Activated naive CD4-positive, alpha-beta T cell treated with anti-CD3 and anti-CD28 coated beads for 36 hours (primary cell): Measurements from ENCODE around the gene COP1. TPM values are rescaled to one million over a fixed set of nuclear protein-coding genes. Genes with fewer than 3 reads are reported as not detected.

Source experiments
- CTCF ChIA-PET: fragments of 350-600 bp; sonication (Branson Sonifier 250); formaldehyde crosslinking; loops from one replicate; lab custom pipeline; 2021; ENCODE audit warnings: antibody characterized with exemption; lab: Charles Lee
- DNase-seq: peaks from one replicate; pipeline ENCODE4 v3.0.0-alpha.2; 2020
- H3K27ac Mint-ChIP-seq: one replicate; pipeline ENCODE4 v1.8.0; 2021; ENCODE audit warnings: mild to moderate bottlenecking, mixed read lengths
- H3K27me3 Mint-ChIP-seq: one replicate; pipeline ENCODE4 v1.8.0; 2021; ENCODE audit warnings: low read depth, mixed read lengths
- H3K36me3 Mint-ChIP-seq: one replicate; pipeline ENCODE4 v1.8.0; 2021; ENCODE audit warnings: low read depth, mixed read lengths
- H3K4me1 Mint-ChIP-seq: one replicate; pipeline ENCODE4 v1.8.0; 2021; ENCODE audit warnings: low read depth, mixed read lengths
- H3K4me3 Mint-ChIP-seq: one replicate; pipeline ENCODE4 v1.8.0; 2021; ENCODE audit warnings: mild to moderate bottlenecking, moderate library complexity, mixed read lengths
- H3K9me3 Mint-ChIP-seq: one replicate; pipeline ENCODE4 v1.8.0; 2021; ENCODE audit warnings: mixed read lengths
- intact Hi-C: fragments of 100-400 bp; cut with micrococcal nuclease; formaldehyde crosslinking; loops from one replicate; pipeline ENCODE4 v1.15.1; 2023
- total RNA-seq, 2 experiments: library from RNA; stranded (reverse); gene quantifications; one replicate each; pipeline ENCODE4 v1.2.3, GENCODE V29; 2021

The COP1 gene
- total RNA-seq, 2 experiments from 2014 or later, result 37.4 to 37.6 TPM

GRCh38 chr1:175895966-175896365 is 311.1 kb downstream of the COP1 start:
- Mint-ChIP-seq H3K9me3 (no peaks in the 10 kb centered on the region), H3K27ac (no peak overlapping the region), H3K36me3 (no peaks in the 10 kb centered on the region), H3K27me3 (no peaks in the 10 kb centered on the region), H3K4me3 (no peak overlapping the region), H3K4me1 (no peaks in the 10 kb centered on the region)
- DNase-seq, result no peak
- intact Hi-C loops, result no loop called here
- CTCF ChIA-PET, result no interaction called here
